Mesendoderm (in vitro differentiated cells): Measurements from ENCODE around the gene KLHL17.

Source experiments
- DNase-seq: peaks from one replicate; pipeline ENCODE4 v3.0.0; 2013
- H2AK5ac ChIP-seq: 2 replicates; pipeline ENCODE4 v1.6.1; 2013; ENCODE audit warnings: low read length, inconsistent platforms
- H2BK120ac ChIP-seq: 2 replicates; pipeline ENCODE4 v1.6.1; 2013; ENCODE audit warnings: low read depth, mild to moderate bottlenecking, low read length, moderate library complexity, mixed read lengths
- H2BK15ac ChIP-seq: replicated peaks from 2 replicates; pipeline ENCODE4 v1.6.1; 2013; ENCODE audit warnings: low read depth, mild to moderate bottlenecking, moderate library complexity
- H2BK5ac ChIP-seq: 2 replicates; pipeline ENCODE4 v1.6.1; 2013; ENCODE audit warnings: low read length, inconsistent platforms
- H3K18ac ChIP-seq: 2 replicates; pipeline ENCODE4 v1.6.1; 2013; ENCODE audit warnings: mild to moderate bottlenecking, low read length, mixed read lengths
- H3K23ac ChIP-seq: one replicate; pipeline ENCODE4 v1.6.1; 2013; ENCODE audit warnings: low read length
- H3K27ac ChIP-seq: 2 replicates; pipeline ENCODE4 v1.5.1; 2013; ENCODE audit warnings: low read depth, mild to moderate bottlenecking, inconsistent platforms, low read length, moderate library complexity
- H3K27me3 ChIP-seq: 2 replicates; pipeline ENCODE4 v1.6.1; 2013; ENCODE audit warnings: low read length, control low read depth, mild to moderate bottlenecking, inconsistent platforms; ENCODE audit not compliant: insufficient read depth, poor library complexity
- H3K36me3 ChIP-seq: 2 replicates; pipeline ENCODE4 v1.6.1; 2013; ENCODE audit warnings: low read length, inconsistent platforms; ENCODE audit not compliant: control insufficient read depth, insufficient read depth
- H3K4ac ChIP-seq: one replicate; pipeline ENCODE4 v1.6.1; 2013; ENCODE audit warnings: low read depth, mild to moderate bottlenecking, low read length, moderate library complexity
- H3K4me1 ChIP-seq: 2 replicates; pipeline ENCODE4 v1.6.1; 2013; ENCODE audit warnings: low read depth, low read length, inconsistent platforms; ENCODE audit not compliant: control insufficient read depth
- H3K4me2 ChIP-seq: 2 replicates; pipeline ENCODE4 v1.6.1; 2013; ENCODE audit warnings: low read length
- H3K4me3 ChIP-seq: 2 replicates; pipeline ENCODE4 v1.5.1; 2013; ENCODE audit warnings: mild to moderate bottlenecking, low read length
- H3K56ac ChIP-seq: one replicate; pipeline ENCODE4 v1.6.1; 2013; ENCODE audit warnings: low read length
- H3K79me1 ChIP-seq: 2 replicates; pipeline ENCODE4 v1.6.1; 2013; ENCODE audit warnings: low read length, inconsistent platforms
- H3K79me2 ChIP-seq: 2 replicates; pipeline ENCODE4 v1.6.1; 2013; ENCODE audit warnings: mild to moderate bottlenecking, low read length; ENCODE audit not compliant: control insufficient read depth, insufficient read depth
- H3K9ac ChIP-seq: 2 replicates; pipeline ENCODE4 v1.6.1; 2013; ENCODE audit warnings: low read length, inconsistent platforms
- H4K5ac ChIP-seq: one replicate; pipeline ENCODE4 v1.6.1; 2013; ENCODE audit warnings: low read length
- H4K8ac ChIP-seq: one replicate; pipeline ENCODE4 v1.6.1; 2013; ENCODE audit warnings: low read depth, mild to moderate bottlenecking, control low read depth, low read length, moderate library complexity
- WGBS: extraction: QIAGEN DNeasy Blood & Tissue Kit; methylation state at CpG from one replicate; pipeline ENCODE4 v1.1.7; 2013; ENCODE audit warnings: low lambda C conversion rate, missing lambda C conversion rate; ENCODE audit not compliant: insufficient coverage; ENCODE audit errors: extremely low coverage; 5-methylcytosine and 5-hydroxymethylcytosine counted together

The KLHL17 gene

DNA sequence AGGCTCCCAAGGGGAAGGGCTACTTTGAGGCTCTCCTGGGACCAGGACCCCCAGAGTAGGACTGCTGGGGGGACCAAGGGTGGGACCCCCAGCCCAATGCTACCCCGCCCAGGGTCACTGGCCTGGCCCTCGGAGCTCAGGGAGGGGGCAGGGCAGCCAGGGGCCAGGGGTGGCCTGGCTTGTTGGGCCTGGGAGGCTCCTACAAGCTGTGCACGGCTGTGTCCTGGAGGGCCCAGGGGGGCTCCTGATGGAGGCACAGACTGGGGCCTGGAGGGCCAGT is 37.3 kb downstream of the KLHL17 start:
- Histone ChIP-seq H3K4me3 (no peak overlapping the region), H3K27me3 (peaks cover 27% of the 10 kb centered on the region), H2BK5ac (no peak overlapping the region), H3K18ac (no peak overlapping the region), H3K36me3 (no peaks in the 10 kb centered on the region), H3K56ac (no peak overlapping the region), H2AK5ac (no peak overlapping the region), H3K79me2 (no peaks in the 10 kb centered on the region), H3K9ac (no peak overlapping the region), H4K5ac (no peak overlapping the region), H3K4me1 (no peaks in the 10 kb centered on the region), H2BK120ac (no peak overlapping the region), H4K8ac (no peak overlapping the region), H3K27ac (no peak overlapping the region), H3K23ac (no peak overlapping the region), H3K79me1 (no peaks in the 10 kb centered on the region), H3K4me2 (no peak overlapping the region), H3K4ac (no peak overlapping the region), H2BK15ac (no peak overlapping the region)
- WGBS: no CpG with 5 or more reads among the region's 3 CpGs
- DNase-seq: no peak

- no peak overlapping the region for H3K56ac ChIP-seq
- H4K5ac ChIP-seq: no peak overlapping the region
- no peak overlapping the region for H3K4me3 ChIP-seq
- H3K4me2 ChIP-seq: no peak overlapping the region
- peaks cover 29% of the 10 kb centered on the region for H3K27me3 ChIP-seq
- DNase-seq: peak; percentile 31
- H3K79me1 ChIP-seq: no peaks in the 10 kb centered on the region
- WGBS: no CpG with 5 or more reads among the region's 75 CpGs
- H3K4ac ChIP-seq: no peak overlapping the region
- no peak overlapping the region for H2BK120ac ChIP-seq
- H2AK5ac ChIP-seq: no peak overlapping the region
- H2BK15ac ChIP-seq: no peak overlapping the region
- no peak overlapping the region for H3K27ac ChIP-seq
- H4K8ac ChIP-seq: no peak overlapping the region
- no peak overlapping the region for H2BK5ac ChIP-seq
- no peak overlapping the region for H3K9ac ChIP-seq
- H3K36me3 ChIP-seq: no peaks in the 10 kb centered on the region
- H3K4me1 ChIP-seq: no peaks in the 10 kb centered on the region
- no peaks in the 10 kb centered on the region for H3K79me2 ChIP-seq
- H3K23ac ChIP-seq: peak overlapping the region; percentile 24
- H3K18ac ChIP-seq: no peak overlapping the region
Measured at GRCh38 chr1:997993-998744, 37.8 kb downstream of the KLHL17 start.

GRCh38 chr1:998745-998994 is 38.3 kb downstream of the KLHL17 start:
- Histone ChIP-seq H3K4ac (no peak overlapping the region), H2BK15ac (no peak overlapping the region), H3K4me2 (no peak overlapping the region), H3K27me3 (peaks cover 29% of the 10 kb centered on the region), H3K56ac (no peak overlapping the region), H3K79me2 (no peaks in the 10 kb centered on the region), H3K79me1 (no peaks in the 10 kb centered on the region), H3K4me1 (no peaks in the 10 kb centered on the region), H4K8ac (no peak overlapping the region), H3K9ac (no peak overlapping the region), H2BK5ac (no peak overlapping the region), H2AK5ac (no peak overlapping the region), H3K27ac (no peak overlapping the region), H3K4me3 (no peak overlapping the region), H2BK120ac (no peak overlapping the region), H3K23ac (no peak overlapping the region), H3K36me3 (no peaks in the 10 kb centered on the region), H4K5ac (no peak overlapping the region), H3K18ac (no peak overlapping the region)
- WGBS: no CpG with 5 or more reads among the region's 27 CpGs
- no peak for DNase-seq

- Histone ChIP-seq H3K4me1 (no peaks in the 10 kb centered on the region), H3K27me3 (peaks cover 29% of the 10 kb centered on the region), H2BK5ac (no peak overlapping the region), H3K79me2 (no peaks in the 10 kb centered on the region), H2BK120ac (no peak overlapping the region), H3K27ac (no peak overlapping the region), H3K4me3 (no peak overlapping the region), H2BK15ac (no peak overlapping the region), H3K18ac (no peak overlapping the region), H4K8ac (no peak overlapping the region), H3K4me2 (no peak overlapping the region), H3K4ac (no peak overlapping the region), H3K9ac (no peak overlapping the region), H3K36me3 (no peaks in the 10 kb centered on the region), H2AK5ac (no peak overlapping the region), H3K79me1 (no peaks in the 10 kb centered on the region), H4K5ac (no peak overlapping the region), H3K23ac (no peak overlapping the region), H3K56ac (peak overlapping the region; percentile 56)
- WGBS: no CpG with 5 or more reads among the region's 86 CpGs
- DNase-seq: peak; percentile 38
Measured at GRCh38 chr1:998995-999724, 38.8 kb downstream of the KLHL17 start.

DNA sequence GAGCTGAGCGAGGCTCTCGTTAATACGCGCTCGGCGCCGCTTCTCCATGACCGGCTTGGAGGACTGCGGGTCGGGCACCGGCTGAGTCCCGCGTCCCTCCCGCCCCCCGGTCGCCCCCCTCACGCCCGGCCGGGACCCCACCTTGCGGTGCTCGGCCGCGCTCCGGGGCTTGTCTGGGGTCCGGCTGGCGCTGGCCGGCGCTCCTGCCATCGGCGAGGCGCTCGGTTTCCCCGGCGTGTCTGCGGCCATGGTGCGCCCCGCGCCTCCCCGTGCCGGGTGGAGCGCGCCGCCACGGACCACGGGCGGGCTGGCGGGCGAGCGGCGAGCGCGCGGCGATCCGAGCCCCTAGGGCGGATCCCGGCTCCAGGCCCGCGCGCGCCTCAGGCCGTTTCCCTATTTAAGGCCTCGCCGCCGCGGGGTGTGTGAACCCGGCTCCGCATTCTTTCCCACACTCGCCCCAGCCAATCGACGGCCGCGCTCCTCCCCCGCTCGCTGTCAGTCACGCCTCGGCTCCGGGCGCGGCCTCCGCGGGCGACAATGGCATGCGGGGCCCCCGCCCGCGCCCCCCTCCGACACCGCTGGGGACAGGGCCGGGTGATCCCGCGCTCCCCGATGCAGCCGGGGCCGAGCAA is 39.5 kb downstream of the KLHL17 start, which contains the start of gene HES4:
Gene HES4 (minus strand): TSS at position 373 of the 632 bp plus-strand sequence. CDS start 124 bp downstream, at position 249.
- Histone ChIP-seq H3K4me2 (peak within 1 kb of the TSS; percentile 71), H3K23ac (peak within 1 kb of the TSS; percentile 80), H2AK5ac (no peak within 1 kb of the TSS), H2BK15ac (no peak within 1 kb of the TSS), H4K8ac (no peak within 1 kb of the TSS), H3K56ac (peak within 1 kb of the TSS; percentile 85), H3K27ac (peak within 1 kb of the TSS; percentile 15), H2BK5ac (no peak within 1 kb of the TSS), H4K5ac (no peak within 1 kb of the TSS), H3K4me3 (no peak within 1 kb of the TSS), H3K4ac (no peak within 1 kb of the TSS), H3K18ac (peak within 1 kb of the TSS; percentile 15), H3K27me3 (peaks cover 29% of the 10 kb centered on the region), H3K36me3 (no peaks in the 10 kb centered on the region), H3K79me2 (no peaks in the 10 kb centered on the region), H2BK120ac (no peak within 1 kb of the TSS), H3K9ac (peak within 1 kb of the TSS; percentile 71), H3K4me1 (peaks cover 3% of the 10 kb centered on the region), H3K79me1 (no peaks in the 10 kb centered on the region)
- peak; percentile 92 for DNase-seq
- no CpG with 5 or more reads among the region's 95 CpGs for WGBS
